Activated T-cell treated with anti-CD3 and anti-CD28 coated beads, Interleukin-2, amount 50 U/mL, for 1 hour (primary cell): ENCODE data around the gene HAPLN2.

ENCODE experiments used
- DNase-seq: peaks from one replicate; pipeline ENCODE4 v3.0.0-alpha.2; 2020

Gene HAPLN2

GRCh38 chr1:156664767-156665411 lies 45.7 kb downstream of the HAPLN2 start:
- DNase-seq, result no peak

- DNase-seq, result no peak
These were observed 46.3 kb downstream of the HAPLN2 start for GRCh38 chr1:156665539-156665938.

- no peak for DNase-seq
These were observed 47.8 kb downstream of the HAPLN2 start for GRCh38 chr1:156666862-156667609.

- no peak for DNase-seq
These were observed 48.4 kb downstream of the HAPLN2 start for GRCh38 chr1:156667610-156667967.

GRCh38 chr1:156667968-156668709 lies 48.9 kb downstream of the HAPLN2 start:
- no peak for DNase-seq

- no peak for DNase-seq
These were observed 49.8 kb downstream of the HAPLN2 start for GRCh38 chr1:156668801-156669637.

- DNase-seq, result no peak
These were observed 50.6 kb downstream of the HAPLN2 start for GRCh38 chr1:156669794-156670193.

- no peak for DNase-seq
These were observed 51.1 kb downstream of the HAPLN2 start for GRCh38 chr1:156670359-156670758.

GRCh38 chr1:156670791-156671190 lies 51.6 kb downstream of the HAPLN2 start:
- DNase-seq, result no peak

GRCh38 chr1:156671804-156672203 lies 52.6 kb downstream of the HAPLN2 start:
- no peak for DNase-seq

- no peak for DNase-seq
These were observed 54.3 kb downstream of the HAPLN2 start for GRCh38 chr1:156673387-156674121.
